CD4-positive, alpha-beta T cell treated with Interleukin-1 beta for 1 hour (primary cell): Measurements from ENCODE around the gene PXK.

ENCODE experiments used
- DNase-seq, 2 donors: peaks; one replicate each; pipeline ENCODE4 v3.0.0-alpha.2; 2020 to 2022

Gene PXK

DNA sequence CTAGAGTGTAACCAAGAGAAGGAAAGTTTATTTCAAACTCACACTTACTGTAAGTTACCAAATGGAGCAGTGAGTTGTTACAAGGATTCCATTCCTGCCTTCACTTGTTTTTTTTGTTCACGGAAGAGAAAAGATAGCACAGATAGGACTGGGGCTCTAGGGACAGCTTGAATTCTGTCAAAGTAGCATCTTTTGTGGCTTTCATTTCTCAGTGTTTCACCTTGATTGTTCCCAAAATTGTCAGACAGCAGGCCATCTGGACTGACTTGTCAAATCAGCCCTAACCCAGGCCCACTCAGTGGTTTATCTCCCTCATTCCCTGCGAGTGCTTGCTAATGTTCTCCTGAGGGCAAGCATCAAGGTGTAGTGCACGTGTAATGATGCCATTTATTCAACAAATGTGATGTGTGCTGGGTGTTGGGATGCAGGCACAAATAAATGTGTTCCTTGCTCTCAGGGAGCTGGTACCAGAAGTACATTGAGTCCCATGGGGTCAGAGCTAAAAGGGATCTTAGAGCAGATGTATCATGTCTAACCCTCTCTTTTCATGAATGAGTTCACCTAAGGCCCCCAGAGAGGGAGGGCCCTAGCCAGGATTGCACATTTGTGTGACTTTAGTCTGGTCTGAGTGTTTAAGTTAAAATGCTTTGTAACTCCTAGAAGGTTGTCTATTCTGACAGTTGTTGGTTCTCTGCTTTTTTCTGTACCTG, 51.8 kb downstream of the PXK start:
- DNase-seq, result no peak

DNA sequence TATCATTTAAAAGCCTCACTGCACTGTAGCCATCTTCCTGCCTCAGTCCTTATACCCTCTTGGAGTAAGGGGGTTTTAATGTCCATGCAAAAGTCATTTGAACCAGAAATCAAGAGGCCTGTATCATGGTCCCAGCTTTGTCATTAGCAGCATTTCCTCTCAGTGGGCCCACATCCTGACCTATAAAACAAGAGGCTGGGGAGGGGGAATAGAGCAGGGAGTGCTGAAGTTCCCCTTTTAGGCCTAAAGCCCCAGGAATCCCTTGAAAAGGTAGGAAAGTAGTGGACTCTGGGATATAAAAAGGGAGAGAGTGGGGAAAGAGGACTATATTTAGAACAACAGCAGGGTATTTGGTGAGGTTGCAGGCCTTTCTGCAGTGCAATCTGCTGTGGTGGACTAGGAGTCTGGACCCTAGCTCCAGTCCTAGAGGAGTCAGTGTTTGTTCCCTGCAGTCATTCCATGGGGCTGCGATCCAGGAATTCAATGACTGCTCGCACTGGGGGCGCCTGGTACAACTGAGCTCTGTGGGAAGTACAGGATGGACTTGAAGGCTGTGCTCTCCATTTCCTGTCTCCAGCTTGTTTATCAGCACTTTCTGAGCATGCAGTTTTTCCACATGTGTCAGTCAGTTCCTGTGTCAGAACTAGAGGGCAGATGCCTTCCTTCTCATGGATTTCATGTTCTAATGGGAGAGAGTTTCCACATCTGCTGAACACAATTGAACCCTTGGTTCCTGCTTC, 54.1 kb downstream of the PXK start:
- DNase-seq, result no peak

DNA sequence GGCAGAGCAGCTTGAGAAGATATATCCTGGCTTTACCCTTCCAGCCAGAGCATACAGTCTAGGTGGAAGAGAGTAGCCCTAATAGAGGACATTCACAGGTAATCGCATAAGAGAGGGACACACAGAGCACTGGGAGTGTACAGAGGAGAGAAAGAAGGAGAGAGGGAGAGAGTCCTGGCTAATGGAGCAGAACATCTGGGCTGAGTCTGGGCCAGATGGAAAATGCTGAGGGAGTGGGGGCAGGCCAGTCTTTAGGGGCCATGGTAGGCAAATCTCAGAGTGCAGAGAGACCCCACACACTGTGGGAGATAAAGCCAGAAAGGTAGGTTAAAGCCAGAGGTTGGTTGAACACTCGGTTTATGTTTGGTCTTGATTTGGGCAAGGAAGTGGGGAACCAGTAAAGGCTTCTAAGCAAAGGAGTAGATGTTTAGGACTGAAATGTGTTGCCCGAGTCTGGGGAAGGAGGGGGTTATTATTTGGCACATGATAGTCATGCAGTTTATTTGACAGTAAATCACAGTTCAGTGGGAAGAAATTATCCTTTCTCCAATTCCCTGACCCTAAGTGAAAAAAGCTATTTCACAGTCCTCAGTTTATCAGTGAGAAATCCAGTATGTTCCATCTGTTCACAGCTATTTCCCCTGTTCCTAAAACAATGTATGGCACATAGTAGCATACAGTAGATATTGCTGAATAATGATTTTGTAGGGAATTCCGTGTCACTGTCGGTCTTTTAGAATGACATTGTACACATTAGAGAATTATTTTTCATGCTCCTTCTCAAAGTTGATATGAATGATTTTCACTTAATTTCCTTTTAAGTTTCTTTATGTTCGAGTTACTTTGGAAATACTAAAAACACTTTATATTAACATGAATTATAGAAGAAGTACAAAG, 55.2 kb downstream of the PXK start:
- no peak for DNase-seq

DNA sequence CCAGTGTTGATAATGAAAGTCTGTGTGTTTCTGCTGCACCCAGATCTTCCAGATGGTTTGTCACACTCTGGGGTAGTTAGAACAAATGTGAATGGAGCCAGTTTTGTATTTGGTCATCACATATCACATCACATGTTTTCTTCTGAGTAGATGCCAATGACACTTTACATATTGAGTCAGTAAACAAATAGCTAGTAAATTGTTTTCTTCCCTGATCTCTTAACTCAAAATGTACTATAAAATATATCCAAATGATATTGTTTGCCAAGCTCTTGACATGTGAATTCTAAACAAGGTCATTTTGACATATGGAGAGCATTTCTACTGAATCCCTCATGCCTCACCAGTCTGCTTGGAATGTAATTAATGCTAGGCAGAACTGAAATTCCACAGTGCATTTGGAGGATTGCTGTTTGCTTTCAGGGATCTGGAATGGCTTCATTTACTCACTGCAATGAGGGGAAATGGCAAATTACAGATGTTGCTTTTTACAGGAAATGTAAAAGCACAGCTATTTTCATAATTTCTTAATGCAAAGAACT, 55.9 kb downstream of the PXK start:
- no peak for DNase-seq

DNA sequence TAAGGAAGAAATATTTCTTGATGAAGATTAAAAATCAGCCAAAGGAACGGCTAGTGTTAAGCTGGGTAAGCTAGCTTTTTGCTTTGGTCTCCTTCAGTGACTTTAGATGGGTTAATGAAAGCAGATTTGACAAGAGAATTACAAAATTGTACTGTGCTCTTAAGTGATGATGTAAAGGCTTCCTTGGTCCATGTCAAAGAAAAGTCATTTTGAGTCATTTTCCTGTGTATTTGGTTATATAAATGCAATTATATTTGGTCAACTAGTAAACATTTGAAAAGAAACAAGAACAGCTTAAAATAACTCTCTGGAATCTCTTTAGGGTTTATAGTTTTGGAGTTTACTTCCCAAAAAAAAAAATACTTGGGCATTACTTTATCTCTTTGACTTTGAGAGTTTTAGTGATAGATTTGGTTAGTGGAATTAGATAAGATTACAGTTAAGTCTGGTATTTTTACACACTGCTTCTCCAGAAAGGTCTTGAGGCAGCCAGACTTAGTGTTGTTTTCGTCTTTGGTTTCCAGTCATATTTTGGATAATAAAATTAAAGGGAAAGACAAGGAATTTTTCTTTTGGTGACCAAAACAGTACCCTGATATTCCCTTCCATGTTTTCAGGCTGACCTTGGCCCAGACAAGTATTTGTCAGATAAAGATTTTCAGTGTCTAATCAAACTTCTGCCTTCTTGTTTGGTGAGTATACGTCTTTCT, 58.6 kb downstream of the PXK start:
- no peak for DNase-seq

DNA sequence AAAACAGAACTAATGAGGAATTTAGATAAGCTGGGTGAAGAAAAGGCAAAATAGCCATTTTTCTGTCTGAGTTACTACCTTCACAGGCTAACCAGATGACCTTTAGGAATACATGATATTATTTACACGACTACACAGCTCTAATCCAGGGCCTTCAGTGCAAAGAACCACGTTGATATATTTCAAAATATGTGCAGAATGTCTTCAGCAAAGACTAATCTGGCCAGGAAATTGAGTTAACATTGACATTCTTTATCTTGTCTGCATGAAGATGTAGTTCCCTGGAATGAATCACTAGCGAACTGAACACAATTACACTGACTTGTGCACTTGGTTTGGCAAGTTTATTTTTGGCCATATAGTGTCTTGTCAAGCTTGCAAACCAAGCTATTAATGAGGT, 59.5 kb downstream of the PXK start:
- DNase-seq, result no peak

DNA sequence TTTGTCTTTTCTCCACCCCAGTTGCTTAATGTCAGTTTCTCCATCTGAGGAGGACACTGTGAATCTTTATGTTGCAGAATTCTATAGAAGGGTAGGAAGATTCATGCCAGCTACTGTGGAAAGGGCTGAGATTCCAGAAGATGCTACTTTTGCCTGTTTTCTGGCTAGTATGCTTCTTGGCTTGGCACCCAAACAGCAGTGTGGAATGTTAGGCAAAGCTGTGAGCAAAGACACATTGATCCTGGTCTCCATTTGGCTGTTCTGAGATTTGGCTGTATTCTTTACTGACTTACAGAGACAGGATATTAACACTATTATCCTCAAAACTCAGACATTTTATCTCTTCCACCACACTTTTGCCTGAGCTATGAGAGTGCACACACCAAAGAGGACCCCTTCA, 61.6 kb downstream of the PXK start:
- no peak for DNase-seq

DNA sequence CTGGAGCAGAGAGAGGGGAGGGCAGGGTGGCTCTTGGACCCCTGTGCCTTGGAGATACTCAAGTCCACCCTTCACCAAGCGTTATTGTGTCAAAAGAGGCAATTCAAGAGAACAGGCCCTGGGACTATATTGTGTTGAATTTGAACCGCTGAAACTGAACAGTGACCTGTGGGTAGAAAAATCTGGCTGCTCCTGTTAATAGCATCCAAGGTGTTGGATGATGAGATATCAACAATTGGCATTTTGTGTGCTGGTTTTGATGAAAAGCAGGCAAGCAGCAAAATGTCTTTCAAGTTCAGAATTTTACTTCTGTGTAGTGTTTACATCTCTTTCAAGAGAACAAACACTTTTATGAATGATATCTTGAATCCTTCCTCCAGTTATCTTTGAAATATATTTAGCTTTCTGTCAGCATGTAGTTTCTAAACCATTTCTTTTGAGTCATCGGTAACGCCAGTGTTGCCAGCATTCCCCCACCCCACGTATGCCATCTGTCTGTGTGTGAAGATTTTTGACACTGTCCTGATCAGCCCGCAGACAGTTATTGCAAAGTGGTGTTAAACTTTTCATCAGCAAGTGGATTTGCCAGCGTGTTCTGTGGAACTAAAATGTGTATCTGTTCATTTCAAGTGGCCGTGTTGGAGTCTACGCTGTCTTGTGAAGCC, 66.1 kb downstream of the PXK start:
- no peak for DNase-seq

DNA sequence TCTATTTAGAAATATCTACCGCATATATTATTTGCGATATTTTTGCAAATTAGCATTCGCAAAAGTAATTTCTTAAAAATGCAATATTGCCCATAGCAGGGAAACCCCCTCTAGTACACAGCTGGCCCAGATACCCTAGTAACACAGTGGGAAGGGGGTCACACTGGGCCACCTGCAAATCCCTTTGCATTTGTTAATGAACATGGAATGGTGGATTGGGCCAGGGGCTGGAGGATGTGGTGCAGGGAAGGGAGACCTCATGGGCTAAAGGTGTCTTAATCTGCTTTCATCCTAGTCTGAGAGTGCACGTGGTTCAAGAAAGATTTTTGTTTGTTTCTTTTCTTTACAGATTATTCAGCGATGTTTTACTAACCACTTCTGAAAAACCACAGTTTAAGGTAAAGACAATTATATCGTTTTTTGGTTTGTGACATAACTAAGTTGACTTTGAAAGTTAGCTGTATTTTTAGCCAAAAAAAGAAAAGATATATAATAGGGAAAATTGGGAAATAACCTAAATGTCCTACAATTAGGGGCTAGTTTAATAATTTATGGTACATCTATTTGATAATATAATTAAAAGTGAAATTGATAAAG, 70.9 kb downstream of the PXK start:
- DNase-seq, result no peak

DNA sequence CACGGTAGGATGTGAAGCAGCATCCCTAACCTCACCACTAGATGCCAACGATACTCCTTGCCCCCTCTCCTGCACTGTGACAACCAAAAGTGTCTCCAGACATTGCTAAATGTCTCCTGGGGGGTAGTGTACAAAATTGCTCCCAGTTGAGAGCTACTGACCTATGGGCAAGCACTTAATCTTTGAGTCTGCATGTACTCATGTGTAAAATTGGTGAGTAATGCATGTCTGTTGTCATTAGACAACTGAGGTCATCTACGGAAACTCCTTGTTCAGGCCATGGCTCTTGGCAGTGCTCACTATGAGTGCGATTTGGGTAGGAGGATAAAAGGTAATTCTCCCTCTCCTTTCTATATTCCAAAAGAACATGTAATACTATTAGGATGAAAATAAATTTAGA, 71.7 kb downstream of the PXK start:
- DNase-seq, result no peak

DNA sequence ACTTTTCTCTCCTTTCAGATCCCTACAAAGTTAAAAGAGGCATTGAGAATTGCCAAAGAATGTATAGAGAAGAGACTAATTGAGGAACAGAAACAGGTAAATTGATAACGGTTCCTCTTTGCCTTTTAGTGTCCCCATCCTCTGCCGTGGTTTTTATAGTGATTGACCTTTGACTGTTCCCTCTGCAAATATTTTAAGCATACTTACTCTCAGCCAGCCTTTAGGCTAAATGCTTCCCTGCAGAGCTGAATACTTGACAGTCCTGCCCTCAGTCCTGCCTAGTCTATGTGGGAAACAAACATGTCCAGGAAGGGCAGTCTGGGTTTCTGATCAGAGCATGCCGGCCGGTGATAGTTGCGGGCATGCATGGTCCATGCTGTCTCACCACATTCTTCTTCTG, 76.2 kb downstream of the PXK start:
- DNase-seq, result no peak

DNA sequence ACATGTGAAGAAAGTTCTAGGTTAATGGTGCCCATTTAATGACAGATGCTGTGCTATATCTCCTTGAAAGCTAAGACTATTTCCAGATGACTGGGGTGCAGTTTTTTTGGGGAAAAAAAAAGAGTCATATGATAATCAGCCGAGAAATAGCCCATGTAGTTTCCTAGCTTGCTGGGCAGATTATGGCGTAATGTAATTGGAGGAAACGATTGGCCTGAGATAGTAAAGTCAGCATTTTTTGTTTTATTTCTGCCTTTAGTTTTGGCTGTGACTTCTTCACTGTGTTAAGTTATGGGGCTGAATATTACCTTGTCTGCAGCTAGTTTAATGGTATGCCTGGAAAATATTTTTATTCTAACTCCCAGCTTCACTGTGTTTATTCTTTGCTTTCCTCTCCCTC, 77.0 kb downstream of the PXK start:
- no peak for DNase-seq

DNA sequence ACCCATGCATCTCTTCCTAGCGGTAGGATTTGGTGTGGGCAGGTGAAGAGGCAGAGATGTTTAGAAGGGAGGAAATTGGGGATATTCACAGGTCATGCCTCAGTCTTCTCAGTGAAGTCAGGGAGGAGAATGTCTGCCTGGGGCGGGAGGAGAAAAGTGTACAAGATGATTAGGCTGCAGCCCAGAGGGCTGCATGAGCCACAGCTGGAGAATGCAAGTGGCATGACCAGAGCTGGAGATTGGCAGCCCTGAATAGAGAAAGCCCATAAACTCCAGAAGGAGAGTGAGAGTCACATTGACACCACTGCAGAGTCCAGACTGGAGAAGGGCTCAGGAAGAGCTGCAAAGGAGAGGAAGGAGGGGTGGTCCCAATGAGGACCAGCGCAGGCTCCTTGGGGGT, 78.3 kb downstream of the PXK start:
- DNase-seq, result no peak

DNA sequence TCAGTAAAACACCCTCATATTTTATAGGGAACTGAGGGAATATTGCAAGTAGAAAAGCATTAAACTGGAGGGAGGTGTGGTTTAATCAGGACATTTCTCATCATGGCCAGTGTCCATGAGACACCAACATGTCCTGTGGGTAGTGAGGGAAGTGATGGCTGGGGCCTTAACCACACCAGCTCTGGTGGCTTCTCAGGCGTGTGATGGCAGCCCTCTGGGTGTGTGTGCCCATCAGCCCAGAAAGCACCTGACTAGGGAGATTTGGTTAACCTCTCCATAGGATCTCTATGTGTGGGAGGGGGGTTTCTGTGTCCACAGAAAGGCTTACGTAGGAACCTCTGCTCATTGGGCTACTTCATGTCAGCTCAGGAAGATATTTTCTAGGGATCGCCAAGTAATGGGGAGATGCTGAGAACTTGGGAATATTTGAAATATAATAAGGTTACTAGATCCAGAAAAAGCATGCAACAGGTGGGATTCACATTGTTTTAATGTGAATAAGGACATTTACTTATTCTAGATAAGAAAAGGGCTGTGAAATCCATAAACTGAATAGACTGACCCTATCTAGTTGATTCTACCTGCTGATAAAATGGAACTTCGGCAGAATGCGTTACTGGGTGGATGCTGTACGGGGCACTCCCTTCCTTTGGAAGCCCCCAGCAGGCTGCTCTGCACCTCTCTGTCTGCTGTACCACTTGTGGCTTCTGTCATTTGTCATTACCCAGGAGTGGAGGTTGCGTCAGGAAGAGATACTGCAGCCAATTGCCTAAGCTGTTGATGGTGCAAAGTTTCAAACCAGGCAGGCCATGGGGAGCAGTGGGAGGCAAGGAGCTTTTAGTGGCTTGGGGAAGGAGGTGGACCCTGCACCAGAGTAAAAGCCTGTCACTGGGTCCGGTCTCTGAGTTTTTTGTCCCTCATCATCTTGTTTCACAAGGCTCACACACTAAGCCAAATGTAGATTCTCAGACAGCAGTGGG, 79.4 kb downstream of the PXK start:
- DNase-seq, result no peak

DNA sequence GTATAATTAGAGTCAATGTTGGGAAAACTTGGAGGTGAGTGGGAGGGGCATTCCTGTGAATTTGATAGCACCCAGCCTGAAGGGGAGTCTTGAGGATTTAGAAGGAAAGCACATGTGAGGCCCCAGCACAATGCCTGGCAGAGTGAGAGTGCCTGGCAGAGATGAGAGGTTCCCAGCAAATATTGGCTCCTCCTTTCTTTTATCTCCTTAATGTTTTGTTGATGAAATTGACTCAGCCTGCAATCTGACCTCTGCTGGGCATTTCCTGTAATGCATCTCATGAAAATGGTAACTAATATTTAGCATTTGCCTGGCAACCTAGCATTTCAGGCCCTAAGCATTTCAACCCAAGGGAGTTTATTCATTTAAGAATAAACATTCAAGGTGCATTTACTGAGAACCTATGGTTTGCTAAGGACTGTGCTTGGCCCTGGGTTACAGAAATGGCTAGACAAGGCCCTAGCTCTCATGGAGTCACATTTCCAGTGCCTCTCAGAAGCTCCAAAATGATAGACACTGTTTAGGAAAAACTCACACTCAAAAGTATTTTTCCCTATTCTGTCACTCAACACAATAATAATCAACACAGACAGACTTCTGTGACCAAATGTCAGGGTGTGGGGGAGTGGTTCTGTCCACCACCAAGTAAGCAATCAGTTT, 82.0 kb downstream of the PXK start:
- peak; percentile 44 to 68 for DNase-seq

DNA sequence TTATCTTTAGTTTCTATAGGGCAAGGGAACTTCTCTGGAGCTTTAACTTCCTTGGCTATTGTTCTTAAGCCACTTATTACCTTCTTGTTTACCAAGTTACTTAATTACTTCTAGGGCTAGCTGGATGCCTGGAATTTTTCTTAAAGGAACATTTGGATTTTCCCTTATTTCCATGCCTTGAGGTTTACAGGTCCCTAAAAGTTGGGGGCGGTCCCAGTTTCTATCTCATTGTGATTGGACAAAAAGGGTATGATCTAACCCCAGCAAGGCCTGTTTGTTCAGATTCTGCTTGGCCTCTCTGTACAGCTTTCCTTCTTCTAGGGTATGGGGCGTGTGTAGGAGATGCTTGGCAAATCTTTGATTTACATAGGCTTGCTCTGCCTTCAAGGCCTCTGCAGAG, 83.5 kb downstream of the PXK start:
- no peak for DNase-seq

DNA sequence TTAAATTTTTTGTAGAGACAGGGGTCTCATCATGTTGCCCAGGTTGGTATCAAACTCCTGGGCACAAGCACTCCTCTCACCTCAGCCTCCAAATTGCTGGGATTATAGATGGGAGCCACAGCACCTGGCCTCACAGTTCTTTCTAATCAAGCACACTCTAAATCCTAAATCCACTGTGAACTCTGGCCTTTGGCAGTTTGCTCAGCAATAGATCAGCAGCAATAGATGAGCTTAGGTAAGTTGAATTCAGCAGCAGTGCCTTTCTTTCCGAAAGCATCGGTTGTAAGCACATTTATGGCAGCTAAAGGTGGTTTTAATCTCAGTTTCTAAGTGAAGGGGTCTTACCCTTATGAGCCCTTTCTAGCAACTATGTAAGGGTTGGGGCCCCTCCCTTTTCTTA, 84.4 kb downstream of the PXK start:
- DNase-seq, result no peak

DNA sequence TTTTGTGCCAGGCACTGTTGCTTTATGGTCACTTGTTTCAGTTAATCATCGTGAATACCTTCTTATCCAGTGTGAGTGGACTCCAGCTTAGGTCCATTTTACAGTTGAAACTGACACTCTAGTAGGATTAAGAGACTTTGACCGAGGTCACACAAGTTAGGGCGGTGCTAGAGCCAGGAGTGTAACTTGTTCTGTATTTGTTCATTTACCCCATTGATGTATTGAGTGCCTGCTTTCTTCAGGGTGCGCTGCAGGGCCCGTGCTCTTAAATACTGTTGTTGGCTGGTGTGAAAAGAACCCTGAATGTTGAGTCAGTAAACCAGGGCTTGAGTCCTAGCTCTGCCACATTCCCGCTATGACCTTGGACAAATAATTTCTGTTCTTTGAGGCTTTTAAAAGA, 85.5 kb downstream of the PXK start:
- DNase-seq, result no peak

DNA sequence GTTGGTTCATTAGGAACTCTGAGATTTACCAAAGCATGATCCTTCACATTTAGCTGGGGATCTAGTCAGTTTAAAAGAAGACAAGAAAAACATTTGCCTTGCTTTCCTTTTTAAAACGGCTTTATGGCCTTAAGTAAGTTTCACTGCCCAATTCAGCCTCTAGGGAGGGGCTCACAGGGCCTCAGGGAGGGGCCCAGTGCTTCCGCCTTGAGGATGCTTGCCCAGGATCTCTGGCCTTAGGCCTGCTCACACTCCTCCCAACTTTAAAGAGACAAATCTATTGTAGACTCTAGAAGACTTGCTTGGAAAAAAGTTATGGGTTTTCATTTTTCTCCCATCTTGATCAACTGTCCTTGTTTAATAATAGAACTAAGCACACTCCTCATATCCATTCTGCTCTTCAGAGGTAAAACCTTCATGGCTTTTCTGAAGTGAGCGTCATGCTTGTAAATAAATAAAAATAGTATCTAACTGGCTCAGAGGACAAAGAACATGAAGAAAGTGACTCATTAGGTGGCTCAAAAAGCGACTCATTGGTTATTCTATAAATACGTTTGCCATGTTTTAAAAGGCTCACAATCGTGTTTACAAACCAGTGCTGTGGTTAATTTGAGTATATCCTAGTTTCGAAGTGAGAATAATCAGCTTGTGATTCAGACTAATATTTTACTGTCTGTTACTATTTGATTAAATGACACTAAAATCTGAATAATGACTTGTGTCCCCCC, 87.3 kb downstream of the PXK start:
- no peak for DNase-seq
